HEK293 (cell line): ENCODE data around the gene JUND.

Experiments
- CTCF ChIA-PET: fragments of 350-600 bp; formaldehyde crosslinking; extraction: SDS; loops from one replicate; lab custom pipeline; 2021; ENCODE audit warnings: antibody characterized with exemption; lab: Yijun Ruan, JAX
- POLR2A ChIA-PET: fragments of 300-600 bp; formaldehyde crosslinking; extraction: SDS; loops from one replicate; lab custom pipeline; 2020; ENCODE audit warnings: antibody characterized with exemption, inconsistent platforms; lab: Yijun Ruan, JAX
- H3K27ac ChIP-seq: fragments of 200-500 bp; sonication (Bioruptor generic); 2 replicates; pipeline ENCODE4 v1.5.1; 2014; ENCODE audit warnings: low read depth, low read length, control low read depth, inconsistent platforms; ENCODE audit errors: extremely low read depth
- H3K36me3 ChIP-seq, 2 experiments: fragments of 200-500 bp in 1 of 2; sonication (Bioruptor generic) in 1 of 2; 1 replicate in 1 of 2; 2 replicates in 1 of 2; pipeline ENCODE4 v1.5.1; 2014 to 2017; ENCODE audit warnings: inconsistent platforms in 2 of 2, low read length in 2 of 2; ENCODE audit not compliant: control insufficient read depth in 2 of 2, insufficient read depth in 1 of 2
- H3K4me1 ChIP-seq: fragments of 200-500 bp; sonication (Bioruptor generic); 2 replicates; pipeline ENCODE4 v1.5.1; 2014; ENCODE audit warnings: mild to moderate bottlenecking, low read length, inconsistent platforms; ENCODE audit not compliant: control insufficient read depth, insufficient read depth
- H3K4me3 ChIP-seq: 2 replicates; pipeline ENCODE4 v1.5.1; 2011; ENCODE audit warnings: low read depth, mild to moderate bottlenecking, control low read depth, low read length, moderate library complexity
- H3K9me3 ChIP-seq: fragments of 200-500 bp; sonication (Bioruptor generic); 2 replicates; pipeline ENCODE4 v1.5.1; 2014; ENCODE audit warnings: low read depth, low read length, inconsistent platforms; ENCODE audit not compliant: control insufficient read depth, insufficient read depth
- CTCF ChIP-seq: fragments of 450-650 bp; formaldehyde crosslinking; IDR thresholded peaks from 2 replicates; pipeline ENCODE4 v1.5.1; 2016; ENCODE audit warnings: missing biosample characterization, missing genetic modification characterization
- GLI2 ChIP-seq: fragments of 450-650 bp; formaldehyde crosslinking; IDR thresholded peaks from 2 replicates; pipeline ENCODE4; 2017; ENCODE audit warnings: missing biosample characterization, missing genetic modification characterization, low read depth, borderline replicate concordance
- GLIS1 ChIP-seq: fragments of 450-650 bp; formaldehyde crosslinking; IDR thresholded peaks from 2 replicates; pipeline ENCODE4 v1.5.1; 2016; ENCODE audit warnings: missing biosample characterization, missing genetic modification characterization
- GLIS2 ChIP-seq: fragments of 450-650 bp; formaldehyde crosslinking; IDR thresholded peaks from 2 replicates; pipeline ENCODE4 v1.5.1; 2016; ENCODE audit warnings: missing biosample characterization, missing genetic modification characterization
- PATZ1 ChIP-seq: fragments of 450-650 bp; formaldehyde crosslinking; IDR thresholded peaks from 2 replicates; pipeline ENCODE4 v1.5.1; 2016; ENCODE audit warnings: missing biosample characterization, missing genetic modification characterization
- ZBTB21 ChIP-seq: fragments of 450-650 bp; formaldehyde crosslinking; IDR thresholded peaks from 2 replicates; pipeline ENCODE4 v1.5.1; 2017; ENCODE audit warnings: missing biosample characterization, missing genetic modification characterization
- ZBTB8A ChIP-seq: fragments of 450-650 bp; formaldehyde crosslinking; IDR thresholded peaks from 2 replicates; pipeline ENCODE4 v1.5.1; 2016; ENCODE audit warnings: missing biosample characterization, missing genetic modification characterization
- ZEB2 ChIP-seq: fragments of 450-650 bp; formaldehyde crosslinking; IDR thresholded peaks from 2 replicates; pipeline ENCODE4 v1.5.1; 2016; ENCODE audit warnings: missing biosample characterization, missing genetic modification characterization
- ZFHX2 ChIP-seq: fragments of 450-650 bp; formaldehyde crosslinking; conservative IDR thresholded peaks from 2 replicates; pipeline ENCODE4 v1.5.1; 2016; ENCODE audit warnings: missing biosample characterization, missing genetic modification characterization
- ZIC2 ChIP-seq: fragments of 450-650 bp; formaldehyde crosslinking; IDR thresholded peaks from 2 replicates; pipeline ENCODE4 v1.5.1; 2016; ENCODE audit warnings: missing biosample characterization, missing genetic modification characterization
- ZNF121 ChIP-seq: fragments of 450-650 bp; formaldehyde crosslinking; IDR thresholded peaks from 2 replicates; pipeline ENCODE4 v1.5.1; 2016; ENCODE audit warnings: missing biosample characterization, missing genetic modification characterization
- ZNF202 ChIP-seq: fragments of 450-650 bp; formaldehyde crosslinking; IDR thresholded peaks from 2 replicates; pipeline ENCODE4 v1.5.1; 2016; ENCODE audit warnings: missing biosample characterization, missing genetic modification characterization, borderline replicate concordance
- ZNF223 ChIP-seq: fragments of 450-650 bp; formaldehyde crosslinking; IDR thresholded peaks from 2 replicates; pipeline ENCODE4 v1.5.1; 2016; ENCODE audit warnings: missing biosample characterization, missing genetic modification characterization
- ZNF335 ChIP-seq: fragments of 450-650 bp; formaldehyde crosslinking; conservative IDR thresholded peaks from 2 replicates; pipeline ENCODE4 v1.5.1; 2016; ENCODE audit warnings: missing biosample characterization, missing genetic modification characterization
- ZNF404 ChIP-seq: fragments of 450-650 bp; formaldehyde crosslinking; IDR thresholded peaks from 2 replicates; pipeline ENCODE4 v1.5.1; 2017; ENCODE audit warnings: missing biosample characterization, missing genetic modification characterization
- ZNF521 ChIP-seq: fragments of 450-650 bp; formaldehyde crosslinking; IDR thresholded peaks from 2 replicates; pipeline ENCODE4 v1.5.1; 2017; ENCODE audit warnings: missing biosample characterization, mild to moderate bottlenecking, missing genetic modification characterization
- ZNF530 ChIP-seq: fragments of 450-650 bp; formaldehyde crosslinking; IDR thresholded peaks from 2 replicates; pipeline ENCODE4 v1.5.1; 2016; ENCODE audit warnings: low read depth, missing biosample characterization, missing genetic modification characterization
- ZNF600 ChIP-seq: fragments of 450-650 bp; formaldehyde crosslinking; IDR thresholded peaks from 2 replicates; pipeline ENCODE4 v1.5.1; 2016; ENCODE audit warnings: missing biosample characterization, missing genetic modification characterization
- TF ChIP-seq, protein P1 (sequence below): fragments of 450-650 bp; formaldehyde crosslinking; IDR thresholded peaks from 2 replicates; pipeline ENCODE4 v1.5.1; 2016; ENCODE audit warnings: missing biosample characterization, missing genetic modification characterization, low read depth

The JUND gene

GRCh38 chr19:18290302-18291018 is 9.0 kb upstream of the JUND start (continued):
- TF ChIP-seq, protein P1, sequence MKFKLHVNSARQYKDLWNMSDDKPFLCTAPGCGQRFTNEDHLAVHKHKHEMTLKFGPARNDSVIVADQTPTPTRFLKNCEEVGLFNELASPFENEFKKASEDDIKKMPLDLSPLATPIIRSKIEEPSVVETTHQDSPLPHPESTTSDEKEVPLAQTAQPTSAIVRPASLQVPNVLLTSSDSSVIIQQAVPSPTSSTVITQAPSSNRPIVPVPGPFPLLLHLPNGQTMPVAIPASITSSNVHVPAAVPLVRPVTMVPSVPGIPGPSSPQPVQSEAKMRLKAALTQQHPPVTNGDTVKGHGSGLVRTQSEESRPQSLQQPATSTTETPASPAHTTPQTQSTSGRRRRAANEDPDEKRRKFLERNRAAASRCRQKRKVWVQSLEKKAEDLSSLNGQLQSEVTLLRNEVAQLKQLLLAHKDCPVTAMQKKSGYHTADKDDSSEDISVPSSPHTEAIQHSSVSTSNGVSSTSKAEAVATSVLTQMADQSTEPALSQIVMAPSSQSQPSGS (tag by site-specific recombination) = no peak

DNA sequence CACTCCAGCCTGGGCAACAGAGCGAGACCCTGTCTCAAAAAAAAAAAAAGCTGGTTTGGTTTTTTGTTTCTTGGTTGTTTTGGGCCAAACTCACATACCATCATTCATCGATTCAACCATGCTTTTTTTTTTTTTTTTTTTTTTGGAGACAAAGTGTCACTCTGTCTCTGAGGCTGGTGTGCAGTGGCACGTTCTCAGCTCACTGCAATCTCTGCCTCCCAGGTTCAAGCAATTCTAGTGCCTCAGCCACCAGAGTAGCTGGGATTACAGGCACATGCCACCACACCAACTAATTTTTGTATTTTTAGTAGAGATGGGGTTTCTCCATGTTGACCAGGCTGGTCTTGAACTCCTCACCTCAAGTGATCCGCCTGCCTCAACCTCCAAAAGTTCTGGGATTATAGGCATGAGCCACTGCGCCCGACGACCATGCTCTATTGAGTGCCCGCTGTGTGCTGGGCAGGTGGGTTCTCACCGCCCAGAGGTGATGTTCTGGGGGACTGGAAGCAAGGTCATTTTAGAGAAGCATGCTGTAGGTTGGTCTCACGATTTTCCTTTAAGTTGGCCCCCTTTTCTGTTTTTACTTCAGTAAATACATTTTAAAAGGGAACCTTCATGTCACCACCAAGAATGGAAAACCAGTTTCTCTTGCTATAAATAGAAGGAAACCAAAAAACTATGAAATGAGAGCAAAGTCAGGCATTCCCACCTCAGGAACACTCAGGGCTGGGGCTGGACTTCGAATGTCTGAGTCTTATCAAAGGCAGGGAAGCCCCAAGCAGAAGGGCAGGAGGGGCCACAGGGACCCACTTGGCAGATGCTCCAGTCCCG is 8.3 kb upstream of the JUND start:
- Histone ChIP-seq H3K36me3 (no peaks in the 10 kb centered on the region), H3K27ac (no peak overlapping the region), H3K4me1 (peaks cover 2% of the 10 kb centered on the region; the same call in 1 of the 2 replicates), H3K9me3 (no peaks in the 10 kb centered on the region), H3K4me3 (no peak overlapping the region)
- CTCF ChIA-PET = interaction anchor here (1.4 kb wide), 1 partner anchor 10 kb away, joined by 5 read pairs; no protein-coding TSS in a partner anchor
- POLR2A ChIA-PET = interaction anchor here (0.7 kb wide), 1 partner anchor 1351 kb away, joined by 4 read pairs; no protein-coding TSS in a partner anchor
- no peak for TF ChIP-seq ZNF404 (tag by site-specific recombination)

DNA sequence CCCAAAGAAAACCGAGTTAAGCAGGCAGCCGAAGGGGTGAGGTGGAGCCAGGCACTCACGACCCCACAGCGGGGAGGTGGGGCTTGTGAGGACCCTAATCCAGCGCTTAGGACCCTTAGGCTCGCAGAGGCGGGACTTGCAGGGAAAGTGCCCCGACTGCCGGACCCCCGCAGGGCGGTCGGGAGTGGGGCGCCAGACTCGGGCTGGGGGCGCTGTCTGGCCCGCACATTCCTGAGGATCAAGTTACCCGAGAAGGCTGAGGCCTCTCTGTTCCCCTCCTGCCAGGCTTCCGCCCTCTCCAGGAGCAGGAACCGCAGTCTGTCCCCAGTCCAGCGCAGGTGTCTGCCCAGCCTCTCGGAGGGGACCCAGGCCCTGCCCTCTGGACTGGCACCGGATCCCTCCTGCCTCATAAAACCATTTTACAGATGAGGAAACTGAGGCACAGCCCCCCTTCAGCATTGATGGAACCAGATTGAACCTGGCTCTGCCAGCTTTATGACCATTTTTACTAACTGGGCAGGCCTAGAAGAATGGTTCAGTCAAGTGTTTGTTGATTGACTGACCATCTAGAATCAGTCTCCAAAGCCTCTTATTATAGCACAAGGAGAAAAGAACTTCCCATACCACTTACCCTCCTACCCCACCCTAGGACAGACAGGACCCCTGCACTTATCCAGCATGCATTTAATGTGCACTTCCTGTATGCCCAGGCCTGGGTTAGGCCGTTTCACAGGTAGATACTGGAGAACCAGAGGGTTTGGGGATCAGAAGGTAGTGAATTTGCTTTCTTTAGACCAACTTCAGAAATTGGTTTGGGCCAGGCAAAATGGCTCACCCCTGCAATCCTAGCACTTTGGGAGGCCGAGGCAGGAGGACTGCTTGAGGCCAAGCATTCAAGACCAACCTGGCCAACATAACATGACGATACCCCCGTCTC is 6.7 kb upstream of the JUND start:
- ChIA-PET CTCF (interaction anchor here (0.5 to 1.6 kb wide), 4 partner anchors 9 to 41 kb away, joined by 3 to 5 read pairs (median 3); no protein-coding TSS in a partner anchor), POLR2A (interaction anchor here (0.6 to 0.7 kb wide), 2 partner anchors 8 to 156 kb away, joined by 3 to 4 read pairs; no protein-coding TSS in a partner anchor)
- H3K4me3 ChIP-seq = no peak overlapping the region
- H3K27ac ChIP-seq = no peak overlapping the region
- no peaks in the 10 kb centered on the region for H3K36me3 ChIP-seq
- H3K4me1 ChIP-seq = peaks cover 2% of the 10 kb centered on the region; the same call in 1 of the 2 replicates
- H3K9me3 ChIP-seq = no peaks in the 10 kb centered on the region
- TF ChIP-seq ZBTB21 (tag by site-specific recombination) = no peak
- peak; percentile 86 for TF ChIP-seq ZNF335
- TF ChIP-seq PATZ1 (tag by site-specific recombination) = peak; percentile 37; the same call in 1 of the 2 replicates
- no peak for TF ChIP-seq ZNF121 (tag by site-specific recombination)
- TF ChIP-seq ZNF600 (tag by site-specific recombination) = peak; percentile 12; the same call in 1 of the 2 replicates
- no peak for TF ChIP-seq ZNF202
- no peak for TF ChIP-seq ZNF521 (tag by site-specific recombination)
- no peak for TF ChIP-seq GLI2 (tag by site-specific recombination)
- 0 out of 2 replicates have a peak, but pooled peaks have one; percentile 17 for TF ChIP-seq CTCF (tag by site-specific recombination)
- TF ChIP-seq ZNF530 (tag by site-specific recombination) = no peak
- TF ChIP-seq ZBTB8A (tag by site-specific recombination) = peak; percentile 46; the same call in 1 of the 2 replicates
- 0 out of 2 replicates have a peak, but pooled peaks have one; percentile 13 for TF ChIP-seq ZIC2 (tag by site-specific recombination)
- TF ChIP-seq GLIS1 (tag by site-specific recombination) = peak; percentile 60
- TF ChIP-seq GLIS2 = peak; percentile 46
- TF ChIP-seq ZNF223 (tag by site-specific recombination) = peak; percentile 78; the same call in 1 of the 2 replicates
- TF ChIP-seq ZFHX2 (tag by site-specific recombination) = peak; percentile 22; the same call in 1 of the 2 replicates
- no peak for TF ChIP-seq ZEB2 (tag by site-specific recombination)
- TF ChIP-seq, all 188 proteins: peak for 10
